Thymus (tissue), 11 donors: ENCODE data around the gene HEXA. TPM values are rescaled to one million over a fixed set of nuclear protein-coding genes. Genes with fewer than 3 reads are reported as not detected.

Experiments used
- DNase-seq, 9 donors: peaks; one replicate each; pipeline ENCODE4 v3.0.0-alpha.2; 2013; ENCODE audit warnings: low spot score in 9 of 9, low read depth in 6 of 9, missing footprints in 1 of 9
- H3K27ac ChIP-seq, 2 donors: one replicate each; pipeline ENCODE4 v1.5.1; 2013; ENCODE audit warnings: control low read depth in 1 of 2, low read depth in 1 of 2, low read length in 1 of 2, mild to moderate bottlenecking in 1 of 2, moderate library complexity in 1 of 2
- H3K27me3 ChIP-seq, 2 donors: one replicate each; pipeline ENCODE4 v1.5.1; 2013; ENCODE audit warnings: low read length in 1 of 2; ENCODE audit not compliant: control insufficient read depth in 2 of 2, insufficient read depth in 1 of 2
- H3K36me3 ChIP-seq, 2 donors: one replicate each; pipeline ENCODE4 v1.5.1; 2013; ENCODE audit warnings: low read length in 1 of 2, mild to moderate bottlenecking in 1 of 2, moderate library complexity in 1 of 2; ENCODE audit not compliant: control insufficient read depth in 2 of 2, insufficient read depth in 2 of 2
- H3K4me1 ChIP-seq, 2 donors: one replicate each; pipeline ENCODE4 v1.5.1; 2013; ENCODE audit warnings: low read length in 2 of 2; ENCODE audit not compliant: control insufficient read depth in 2 of 2, insufficient read depth in 2 of 2
- H3K4me3 ChIP-seq, 2 donors: one replicate each; pipeline ENCODE4 v1.5.1; 2013; ENCODE audit warnings: low read length in 2 of 2, control low read depth in 1 of 2, mild to moderate bottlenecking in 1 of 2
- H3K9me3 ChIP-seq, 2 donors: one replicate each; pipeline ENCODE4 v1.5.1; 2013; ENCODE audit warnings: low read length in 1 of 2, mild to moderate bottlenecking in 1 of 2; ENCODE audit not compliant: control insufficient read depth in 2 of 2, insufficient read depth in 1 of 2
- WGBS: extraction: QIAGEN DNeasy Blood & Tissue Kit; methylation state at CpG from one replicate; pipeline ENCODE4 v1.1.7; 2013; 5-methylcytosine and 5-hydroxymethylcytosine counted together
- polyA plus RNA-seq: library from polyadenylated mRNA; stranded (reverse); fragments of 200-250 nt; gene quantifications from one replicate; pipeline ENCODE4 v1.2.3, GENCODE V29; 2013
- total RNA-seq: library from RNA; stranded (reverse); fragments of 120-200 nt; gene quantifications from one replicate; pipeline ENCODE4 v1.2.4, GENCODE V29; 2013
- donor health status: healthy.

The HEXA gene
- total and polyA plus RNA-seq, 2 donors, result 60.5 to 101 TPM

DNA sequence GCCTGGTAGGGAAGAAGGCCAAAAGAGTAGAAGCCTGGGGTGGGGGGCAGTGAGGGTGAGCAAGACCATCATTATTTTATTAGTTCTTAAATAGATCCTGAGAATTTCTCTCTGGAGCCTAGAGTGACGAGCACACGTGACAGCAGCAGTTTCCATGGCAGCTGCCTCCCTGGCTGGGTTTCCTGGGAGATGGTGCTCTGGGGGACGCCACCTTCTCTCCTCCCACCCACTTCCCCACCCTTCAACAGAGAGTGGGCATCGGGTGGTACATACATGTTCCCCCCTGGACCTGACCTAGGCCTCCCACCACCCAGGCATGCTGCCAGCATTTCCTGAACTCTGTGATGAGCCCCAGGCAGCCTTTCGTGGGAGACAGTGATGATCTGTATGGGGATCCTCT is 68.8 kb downstream of the HEXA start:
- 85% methylated on average over 5 of the region's 5 CpGs for WGBS
- Histone ChIP-seq H3K4me3 (no peak overlapping the region), H3K27me3 (no peaks in the 10 kb centered on the region), H3K36me3 (no peaks in the 10 kb centered on the region), H3K9me3 (no peaks in the 10 kb centered on the region), H3K27ac (no peak overlapping the region), H3K4me1 (no peaks in the 10 kb centered on the region)
- DNase-seq, result no peak

DNA sequence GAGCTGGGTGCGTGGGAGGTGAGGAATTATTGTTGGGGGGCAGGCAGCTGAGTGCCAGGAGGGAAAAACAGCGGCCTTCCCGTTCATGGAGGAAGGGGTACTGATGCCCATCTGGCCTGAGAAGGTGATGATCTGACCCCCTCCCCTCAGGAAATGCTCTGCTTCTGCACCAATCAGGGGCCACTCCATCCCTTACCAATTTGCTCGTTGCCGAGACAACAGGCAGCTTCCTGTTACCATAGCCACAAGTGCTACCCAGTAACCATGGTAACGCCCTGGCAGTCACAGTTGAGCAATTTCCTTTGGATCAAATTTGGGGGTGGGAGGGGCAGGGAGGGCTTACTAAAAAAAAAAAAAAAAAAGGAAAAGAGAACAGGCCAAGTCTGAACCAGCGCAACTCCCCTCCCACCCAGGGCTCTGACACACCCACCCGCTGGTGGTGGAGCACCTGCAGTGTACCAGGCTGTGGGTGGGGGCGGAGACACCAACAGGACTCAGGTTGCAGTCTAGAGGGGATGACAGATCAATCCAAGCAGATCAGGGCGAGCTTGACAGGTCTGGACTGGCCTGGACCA is 69.5 kb downstream of the HEXA start:
- DNase-seq, result peak in 8 of 9 donors; percentile 23 to 73 (median 38)
- Histone ChIP-seq H3K27ac (no peak overlapping the region), H3K27me3 (no peaks in the 10 kb centered on the region), H3K9me3 (no peaks in the 10 kb centered on the region), H3K36me3 (no peaks in the 10 kb centered on the region), H3K4me1 (no peaks in the 10 kb centered on the region), H3K4me3 (no peak overlapping the region)
- 67% methylated on average over 10 of the region's 10 CpGs for WGBS

DNA sequence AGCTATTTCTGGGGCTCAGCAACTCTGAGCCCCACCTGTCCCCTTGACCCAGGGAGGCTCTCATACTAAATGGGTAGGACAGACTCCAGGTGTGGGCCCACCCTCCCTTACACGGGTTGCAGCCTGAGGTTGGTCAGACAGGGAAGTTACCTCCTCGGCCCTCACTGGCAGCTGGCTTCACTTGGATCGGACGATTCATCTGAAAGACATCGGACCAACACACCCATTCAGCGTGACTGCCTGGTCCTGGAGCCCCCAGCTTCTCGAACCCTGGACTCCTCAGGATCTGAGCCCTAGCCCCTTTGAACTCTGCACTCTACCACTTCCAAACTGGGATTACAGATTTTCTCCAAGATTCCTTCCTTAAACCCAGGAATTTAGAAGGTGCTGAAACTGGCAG is 71.2 kb downstream of the HEXA start:
- DNase-seq, result no peak
- H3K4me1 ChIP-seq, result no peaks in the 10 kb centered on the region
- H3K4me3 ChIP-seq, result no peak overlapping the region
- no peaks in the 10 kb centered on the region for H3K36me3 ChIP-seq
- no peaks in the 10 kb centered on the region for H3K27me3 ChIP-seq
- H3K27ac ChIP-seq, result no peak overlapping the region
- H3K9me3 ChIP-seq, result no peaks in the 10 kb centered on the region
- 96% methylated on average over 7 of the region's 7 CpGs for WGBS

DNA sequence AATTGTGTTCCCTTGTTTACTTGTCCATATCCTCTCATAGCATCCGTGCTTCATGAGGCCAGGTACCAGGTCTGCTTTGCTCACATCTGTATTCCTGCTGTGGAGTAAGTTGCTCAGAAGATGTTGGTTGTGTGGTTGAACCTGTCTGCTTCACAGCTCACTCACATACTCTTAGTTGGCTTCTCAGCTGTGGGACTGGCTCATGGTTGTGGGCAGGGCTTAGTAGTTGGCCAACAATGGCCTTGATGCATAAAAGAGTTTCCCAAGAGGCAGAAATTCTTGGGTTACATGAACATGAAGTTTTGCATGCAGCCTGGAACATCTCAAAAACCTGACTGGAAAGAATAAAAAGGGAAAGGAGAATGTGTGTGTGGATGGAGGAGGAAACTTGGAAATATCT is 72.9 kb downstream of the HEXA start:
- Histone ChIP-seq H3K27me3 (no peaks in the 10 kb centered on the region), H3K4me3 (no peak overlapping the region), H3K36me3 (no peaks in the 10 kb centered on the region), H3K4me1 (no peaks in the 10 kb centered on the region), H3K27ac (no peak overlapping the region), H3K9me3 (no peaks in the 10 kb centered on the region)
- WGBS, result 91% methylated on average over 1 of the region's 1 CpG
- DNase-seq, result no peak

Other genes starting within 250 kb of the HEXA start
- 0.47 TPM for gene GRAMD2A, start 178.2 kb downstream of the HEXA start, total RNA-seq
- 0.52 TPM for gene GRAMD2A, start 178.2 kb downstream of the HEXA start, polyA plus RNA-seq
- 452 TPM for gene PKM, start 144.8 kb downstream of the HEXA start, total RNA-seq
- 199 TPM for gene PKM, start 144.8 kb downstream of the HEXA start, polyA plus RNA-seq
- 40.5 TPM for gene PARP6, start 103.5 kb downstream of the HEXA start, total RNA-seq
- 125 TPM for gene PARP6, start 103.5 kb downstream of the HEXA start, polyA plus RNA-seq
- 0.99 TPM for gene CELF6, start 55.9 kb downstream of the HEXA start, total RNA-seq
- 17.7 TPM for gene CELF6, start 55.9 kb downstream of the HEXA start, polyA plus RNA-seq
- not detected for gene TMEM202, start 22.3 kb upstream of the HEXA start, total RNA-seq
- gene TMEM202, start 22.3 kb upstream of the HEXA start, polyA plus RNA-seq, result not detected
- gene ARIH1, start 98.3 kb upstream of the HEXA start, total RNA-seq, result 41.9 TPM
- gene ARIH1, start 98.3 kb upstream of the HEXA start, polyA plus RNA-seq, result 32.0 TPM